HG02571 (cell line): ENCODE data around the gene SUSD6.
"Not testable (repeated sequence)": the region's sequence is repeated elsewhere in the genome, so short reads cannot be mapped to it uniquely, and the experiment has no call there.

Experiments used
- ATAC-seq: cut with Tn5 transposase; IDR thresholded peaks from one replicate; pipeline ENCODE4 v1.9.1; 2021; ENCODE audit warnings: mild to moderate bottlenecking, moderate library complexity; ENCODE audit not compliant: unreplicated experiment

Gene SUSD6

DNA sequence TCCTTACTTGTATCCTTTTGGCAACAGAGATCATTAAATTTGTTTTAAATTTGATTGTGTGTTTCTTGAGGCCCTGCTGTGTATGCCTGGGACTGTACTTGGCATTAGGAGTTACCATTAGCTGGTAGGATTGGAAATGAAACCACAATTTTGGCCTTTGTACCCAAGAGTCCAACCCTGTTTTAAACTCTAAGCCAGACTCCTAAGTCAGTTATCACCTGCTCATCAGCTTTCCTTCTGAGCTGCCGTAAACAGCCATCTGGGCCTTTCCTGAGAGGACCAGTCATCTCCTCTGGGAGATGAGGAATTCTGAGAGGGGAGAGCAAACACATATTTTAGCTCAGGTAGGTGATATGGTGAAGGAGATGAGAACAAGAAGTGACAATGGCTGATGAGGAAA, 81.2 kb downstream of the SUSD6 start:
- no peak for ATAC-seq

DNA sequence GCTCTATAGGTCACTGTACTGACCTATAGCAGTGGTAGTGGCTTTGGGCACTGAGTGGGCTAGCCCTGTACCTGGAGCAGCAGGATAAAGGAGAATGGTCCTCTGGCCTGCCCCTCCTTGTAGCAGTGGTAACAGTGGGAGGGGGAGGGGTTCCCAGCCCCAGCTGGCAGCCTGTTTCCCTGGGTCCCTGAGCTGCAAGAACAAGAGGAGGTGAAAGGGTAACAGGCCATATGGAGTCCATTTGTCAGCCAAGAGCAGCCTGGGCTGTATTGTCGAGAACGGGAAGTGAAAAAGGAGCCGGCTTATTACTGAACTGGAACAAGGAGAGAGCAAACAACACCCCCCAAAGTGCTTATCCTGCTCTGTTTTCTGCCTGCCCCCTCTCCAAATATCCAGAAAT, 81.7 kb downstream of the SUSD6 start:
- ATAC-seq: peak; percentile 58

DNA sequence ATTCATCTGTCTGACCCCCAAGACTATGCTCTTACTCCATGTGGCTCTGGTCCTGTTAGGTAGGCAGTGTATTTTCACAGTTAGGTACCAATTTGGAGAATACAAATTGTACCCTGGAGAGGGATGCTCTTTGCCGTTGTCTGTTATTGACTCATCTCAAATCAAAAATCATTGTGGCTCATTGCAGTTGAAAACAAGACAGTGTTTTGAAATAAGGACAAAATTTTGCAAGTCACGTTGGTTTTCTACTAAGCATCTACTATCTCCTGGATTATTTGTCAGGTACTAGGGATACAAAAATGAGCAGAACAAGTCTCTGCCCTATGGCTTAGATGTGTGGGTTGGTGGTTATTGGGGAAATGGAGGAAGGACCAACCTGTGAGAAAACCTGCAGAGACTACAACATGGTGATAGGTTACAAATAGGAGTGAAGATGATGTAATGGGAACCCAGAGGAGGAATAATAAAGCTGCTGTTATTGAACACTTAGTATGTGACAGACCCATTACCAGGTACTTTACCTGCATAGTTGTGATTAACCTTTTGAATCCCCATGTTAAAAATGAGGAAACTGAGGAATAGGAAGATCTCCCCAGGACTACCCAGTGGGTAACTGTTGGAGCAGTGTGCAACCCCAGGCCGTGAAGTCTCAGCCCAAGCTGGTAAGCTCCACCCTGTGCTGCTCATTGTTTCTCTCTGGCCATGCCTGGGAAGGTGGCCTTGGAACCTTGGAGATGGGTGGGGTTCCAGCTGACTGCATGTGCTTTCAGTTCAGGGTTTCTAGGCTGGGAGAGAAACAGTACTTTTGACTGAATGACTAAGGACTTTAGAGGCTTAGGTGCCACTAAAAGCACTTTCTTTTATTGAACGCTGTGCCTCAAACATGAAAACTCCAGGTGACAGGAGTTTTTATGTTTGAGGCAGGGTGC, 82.7 kb downstream of the SUSD6 start:
- ATAC-seq: no peak

- no peak for ATAC-seq
Measured at GRCh38 chr14:69694730-69695281, 83.4 kb downstream of the SUSD6 start.

GRCh38 chr14:69695322-69696203, 84.2 kb downstream of the SUSD6 start:
- no peak for ATAC-seq

- ATAC-seq: no peak
Measured at GRCh38 chr14:69696204-69696527, 84.8 kb downstream of the SUSD6 start.

- no peak for ATAC-seq
Measured at GRCh38 chr14:69696633-69697557, 85.5 kb downstream of the SUSD6 start.

DNA sequence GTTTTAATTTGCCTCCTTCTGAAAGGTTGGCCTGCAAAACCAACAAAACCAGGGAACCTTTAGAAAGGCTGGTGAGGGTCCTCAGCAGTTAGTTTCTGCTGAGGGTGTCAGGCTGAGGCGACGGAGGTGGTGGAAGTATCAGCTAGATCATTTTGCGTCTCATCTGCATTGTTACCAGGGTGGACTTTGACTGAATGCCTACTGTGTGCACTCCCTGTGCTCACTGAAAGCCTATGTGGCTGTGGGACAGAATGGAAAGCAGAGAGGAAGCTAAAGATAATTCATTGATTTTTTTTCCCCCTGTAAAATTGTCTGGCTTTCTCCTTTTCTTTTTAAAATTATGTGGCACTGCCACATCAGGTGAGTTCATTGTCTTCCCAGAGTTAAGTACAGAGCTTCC, 87.2 kb downstream of the SUSD6 start:
- ATAC-seq: no peak

- ATAC-seq: not testable (repeated sequence)
Measured at GRCh38 chr14:69699243-69699642, 87.8 kb downstream of the SUSD6 start.

- no peak for ATAC-seq
Measured at GRCh38 chr14:69699748-69700303, 88.4 kb downstream of the SUSD6 start.

DNA sequence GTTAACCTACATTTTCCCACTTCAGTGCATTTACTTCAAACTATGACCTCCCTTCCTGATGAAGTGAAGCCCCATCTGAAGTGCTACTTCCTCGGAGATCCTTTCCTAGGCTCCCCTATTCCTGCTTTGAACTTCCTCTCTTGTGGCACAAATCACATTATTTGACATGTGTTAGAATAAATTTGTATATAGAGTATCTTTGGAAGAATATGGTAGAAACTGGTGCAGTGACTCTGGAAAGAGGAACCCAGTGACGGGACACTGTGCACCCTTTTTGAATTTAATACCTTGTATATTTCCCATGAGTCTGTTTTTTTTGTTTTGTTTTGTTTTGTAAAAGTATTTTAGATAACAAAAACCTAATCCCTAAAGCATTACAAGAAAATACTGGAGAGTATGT, 89.2 kb downstream of the SUSD6 start:
- ATAC-seq: no peak

- no peak for ATAC-seq
Measured at GRCh38 chr14:69701291-69701690, 89.9 kb downstream of the SUSD6 start.

- no peak for ATAC-seq
Measured at GRCh38 chr14:69701857-69702256, 90.5 kb downstream of the SUSD6 start.

GRCh38 chr14:69703047-69704039, 91.9 kb downstream of the SUSD6 start:
- no peak for ATAC-seq

DNA sequence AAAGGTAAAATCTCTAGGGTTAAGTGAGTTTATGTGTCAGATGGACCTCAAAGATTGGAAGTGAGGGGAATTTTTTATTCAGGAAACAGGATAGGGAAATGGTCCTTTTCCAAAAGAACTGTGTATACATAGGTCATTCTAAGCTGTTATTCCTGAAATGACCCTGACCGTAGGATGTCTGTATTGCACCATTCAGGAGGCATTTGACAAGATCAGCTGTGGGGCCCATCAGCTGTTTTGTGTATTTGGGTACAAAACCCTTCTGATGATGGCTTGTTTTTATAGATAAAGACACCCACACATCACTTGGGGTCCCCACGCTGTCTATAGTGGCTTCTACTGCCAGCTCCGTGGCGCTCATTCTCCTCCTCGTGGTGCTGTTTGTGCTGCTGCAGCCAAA, 92.9 kb downstream of the SUSD6 start:
- no peak for ATAC-seq

- no peak for ATAC-seq
Measured at GRCh38 chr14:69705706-69706105, 94.3 kb downstream of the SUSD6 start.

GRCh38 chr14:69708049-69708448, 96.7 kb downstream of the SUSD6 start:
- no peak for ATAC-seq

DNA sequence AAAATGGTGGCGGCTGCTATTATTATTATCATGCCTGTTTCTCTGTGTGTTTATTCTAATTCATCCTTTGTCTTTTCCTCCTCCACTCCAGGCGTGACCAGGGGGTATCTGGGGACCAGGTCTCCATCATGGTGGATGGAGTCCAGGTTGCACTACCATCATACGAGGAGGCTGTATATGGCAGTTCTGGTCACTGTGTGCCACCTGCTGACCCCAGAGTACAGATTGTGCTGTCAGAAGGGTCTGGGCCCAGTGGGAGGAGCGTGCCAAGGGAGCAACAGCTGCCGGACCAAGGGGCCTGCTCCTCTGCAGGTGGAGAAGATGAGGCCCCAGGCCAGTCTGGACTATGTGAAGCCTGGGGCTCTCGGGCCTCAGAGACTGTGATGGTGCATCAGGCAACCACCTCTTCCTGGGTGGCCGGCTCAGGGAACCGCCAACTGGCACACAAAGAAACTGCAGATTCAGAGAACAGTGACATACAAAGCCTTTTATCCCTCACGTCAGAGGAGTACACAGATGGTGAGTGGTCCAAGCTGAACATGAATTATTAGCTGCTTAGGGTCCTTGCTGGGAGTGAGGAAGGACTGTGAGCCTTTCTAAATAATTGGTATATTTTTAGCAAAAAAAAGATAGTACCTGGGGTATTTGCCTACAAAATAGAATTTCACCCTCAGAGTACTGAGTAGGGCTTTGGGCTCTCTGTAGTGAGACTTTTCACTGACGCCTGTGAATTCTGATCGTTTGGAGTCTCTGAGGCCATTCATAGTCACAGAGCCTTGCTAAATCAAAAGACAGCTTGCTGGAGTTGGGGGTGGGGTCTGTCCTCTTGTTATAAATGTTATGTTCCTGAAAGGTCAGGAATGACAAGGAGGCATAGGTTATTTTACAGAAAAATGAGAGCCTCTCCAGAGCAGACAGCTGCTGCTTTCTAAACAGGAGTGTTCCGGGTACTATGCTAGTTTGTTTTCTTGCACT, 97.5 kb downstream of the SUSD6 start:
- no peak for ATAC-seq
